Measurements from ENCODE around the gene CACFD1. TPM values are rescaled to one million over a fixed set of nuclear protein-coding genes. Genes with fewer than 3 reads are reported as not detected.

Gene CACFD1
- total RNA-seq, 2 experiments from 2014 or later, result 16.7 to 17.2 TPM

GRCh38 chr9:133460405-133461175, 812 bp downstream of the CACFD1 start:
- no peaks in the 10 kb centered on the region for H4K20me1 ChIP-seq (ENCODE audit: insufficient read depth, low read length)
- peak overlapping the region; percentile 74 for H3K4me3 ChIP-seq (ENCODE audit: low read depth, low read length, poor library complexity, severe bottlenecking)
- POLR2A ChIA-PET, result interaction anchor here (1.4 to 1.5 kb wide), 2 partner anchors 42 to 105 kb away, joined by 5 to 6 read pairs; partner anchors contain the start of gene SURF1
- H3K4me2 ChIP-seq (ENCODE audit: low read length), result peak overlapping the region; percentile 93
- no TSS peak for BruUV-seq (replicated peaks)
- peaks cover 51% of the 10 kb centered on the region for H3K4me1 ChIP-seq (ENCODE audit: insufficient read depth, low read length, poor library complexity, severe bottlenecking)
- no peaks in the 10 kb centered on the region for H3K9me2 ChIP-seq (ENCODE audit: insufficient read depth, low read length)
- H3K9me3 ChIP-seq (ENCODE audit: low read length), result no peaks in the 10 kb centered on the region
- CTCF ChIA-PET (ENCODE audit: unreplicated experiment), result interaction anchor here (1.7 kb wide), 1 partner anchor 19 kb away, joined by 5 read pairs; the partner anchor contains the start of gene SLC2A6
- H2AFZ ChIP-seq (ENCODE audit: low read length), result no peak overlapping the region; the same call in 1 of the 2 replicates
- H3K27ac ChIP-seq (ENCODE audit: low read depth, low read length, poor library complexity, severe bottlenecking), result peak overlapping the region; percentile 77
- H3K79me2 ChIP-seq (ENCODE audit: insufficient read depth, low read depth, low read length), result no peaks in the 10 kb centered on the region
- TF ChIP-seq, protein P1, sequence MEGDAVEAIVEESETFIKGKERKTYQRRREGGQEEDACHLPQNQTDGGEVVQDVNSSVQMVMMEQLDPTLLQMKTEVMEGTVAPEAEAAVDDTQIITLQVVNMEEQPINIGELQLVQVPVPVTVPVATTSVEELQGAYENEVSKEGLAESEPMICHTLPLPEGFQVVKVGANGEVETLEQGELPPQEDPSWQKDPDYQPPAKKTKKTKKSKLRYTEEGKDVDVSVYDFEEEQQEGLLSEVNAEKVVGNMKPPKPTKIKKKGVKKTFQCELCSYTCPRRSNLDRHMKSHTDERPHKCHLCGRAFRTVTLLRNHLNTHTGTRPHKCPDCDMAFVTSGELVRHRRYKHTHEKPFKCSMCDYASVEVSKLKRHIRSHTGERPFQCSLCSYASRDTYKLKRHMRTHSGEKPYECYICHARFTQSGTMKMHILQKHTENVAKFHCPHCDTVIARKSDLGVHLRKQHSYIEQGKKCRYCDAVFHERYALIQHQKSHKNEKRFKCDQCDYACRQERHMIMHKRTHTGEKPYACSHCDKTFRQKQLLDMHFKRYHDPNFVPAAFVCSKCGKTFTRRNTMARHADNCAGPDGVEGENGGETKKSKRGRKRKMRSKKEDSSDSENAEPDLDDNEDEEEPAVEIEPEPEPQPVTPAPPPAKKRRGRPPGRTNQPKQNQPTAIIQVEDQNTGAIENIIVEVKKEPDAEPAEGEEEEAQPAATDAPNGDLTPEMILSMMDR (conservative IDR thresholded peaks at IDR 0.05; ENCODE audit: low read length), result no peak
- TF ChIP-seq EZH2phosphoT487 (IDR thresholded peaks at IDR 0.05; ENCODE audit: borderline replicate concordance, low read depth, low read length), result no peak
- no peaks in the 10 kb centered on the region for H3K36me3 ChIP-seq (ENCODE audit: insufficient read depth, low read length)
- intact Hi-C loops (cut with micrococcal nuclease; ENCODE audit: unreplicated experiment), result loop anchor here (1.0 to 5.0 kb wide), 2 partner anchors 18 to 103 kb away; partner anchors contain the start of genes SURF1 and SURF2
- peak; percentile 91 for DNase-seq (ENCODE audit: low spot score)

GRCh38 chr9:133461975-133462374, 2.2 kb downstream of the CACFD1 start:
- Histone ChIP-seq H3K27ac (ENCODE audit: low read depth, low read length, poor library complexity, severe bottlenecking) (no peak overlapping the region), H3K9me2 (ENCODE audit: insufficient read depth, low read length) (no peaks in the 10 kb centered on the region), H3K79me2 (ENCODE audit: insufficient read depth, low read depth, low read length) (no peaks in the 10 kb centered on the region), H3K36me3 (ENCODE audit: insufficient read depth, low read length) (no peaks in the 10 kb centered on the region), H2AFZ (ENCODE audit: low read length) (no peak overlapping the region), H3K4me1 (ENCODE audit: insufficient read depth, low read length, poor library complexity, severe bottlenecking) (peaks cover 48% of the 10 kb centered on the region), H3K9me3 (ENCODE audit: low read length) (no peaks in the 10 kb centered on the region), H3K4me2 (ENCODE audit: low read length) (peak overlapping the region; percentile 93), H4K20me1 (ENCODE audit: insufficient read depth, low read length) (no peaks in the 10 kb centered on the region), H3K4me3 (ENCODE audit: low read depth, low read length, poor library complexity, severe bottlenecking) (peak overlapping the region; percentile 12)
- peak; percentile 59 for DNase-seq (ENCODE audit: low spot score)
- POLR2A ChIA-PET, result interaction anchor here (0.6 kb wide), 1 partner anchor 18 kb away, joined by 3 read pairs; no protein-coding TSS in a partner anchor
- TF ChIP-seq, protein P1 (conservative IDR thresholded peaks at IDR 0.05; ENCODE audit: low read length), result peak; percentile 49
- no peak for TF ChIP-seq EZH2phosphoT487 (IDR thresholded peaks at IDR 0.05; ENCODE audit: borderline replicate concordance, low read depth, low read length)
- intact Hi-C loops (cut with micrococcal nuclease; ENCODE audit: unreplicated experiment), result loop anchor here (1.0 to 5.0 kb wide), 2 partner anchors 56 to 105 kb away; partner anchors contain the start of genes SURF1 and SURF2
- BruUV-seq (replicated peaks), result no TSS peak
- CTCF ChIA-PET (ENCODE audit: unreplicated experiment), result interaction anchor here (0.6 kb wide), 1 partner anchor 52 kb away, joined by 5 read pairs; no protein-coding TSS in a partner anchor

All from OCI-LY7 (cell line).